Epidermal melanocyte (primary cell): ENCODE data around the gene CCNK.

Experiments used
- DNase-seq: peaks from one replicate; pipeline ENCODE4 v3.0.0; 2011; ENCODE audit warnings: low spot score; ENCODE audit not compliant: insufficient read length

The CCNK gene

DNA sequence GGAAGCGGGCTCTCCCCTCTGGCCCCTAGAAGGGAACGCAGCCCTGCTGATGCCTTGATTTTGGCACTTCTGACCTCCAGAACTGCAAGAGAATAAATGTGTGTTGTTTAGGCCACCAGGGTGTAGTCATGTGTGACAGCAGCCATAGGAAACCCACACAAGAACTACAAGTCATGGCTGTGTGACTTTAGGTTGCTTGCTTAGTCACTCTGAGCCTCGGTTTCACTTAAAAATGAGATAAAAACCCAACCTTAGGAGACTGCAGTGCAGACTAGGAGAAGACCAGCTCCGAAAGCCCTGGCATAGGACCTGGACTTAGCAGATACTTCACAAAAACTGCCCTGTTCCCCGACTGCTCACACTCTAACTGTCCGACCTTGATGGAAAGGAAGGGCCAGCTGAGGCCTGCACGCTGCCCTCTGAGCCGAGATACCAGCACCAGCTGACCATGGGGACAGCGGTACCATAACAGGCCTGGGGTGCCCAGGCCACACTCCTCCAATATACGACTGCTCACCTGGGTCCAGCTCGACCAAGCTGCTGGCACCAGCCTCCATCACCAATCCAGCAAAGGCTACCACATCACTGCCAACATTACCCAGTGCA, 69.3 kb downstream of the CCNK start:
- DNase-seq, result no peak

DNA sequence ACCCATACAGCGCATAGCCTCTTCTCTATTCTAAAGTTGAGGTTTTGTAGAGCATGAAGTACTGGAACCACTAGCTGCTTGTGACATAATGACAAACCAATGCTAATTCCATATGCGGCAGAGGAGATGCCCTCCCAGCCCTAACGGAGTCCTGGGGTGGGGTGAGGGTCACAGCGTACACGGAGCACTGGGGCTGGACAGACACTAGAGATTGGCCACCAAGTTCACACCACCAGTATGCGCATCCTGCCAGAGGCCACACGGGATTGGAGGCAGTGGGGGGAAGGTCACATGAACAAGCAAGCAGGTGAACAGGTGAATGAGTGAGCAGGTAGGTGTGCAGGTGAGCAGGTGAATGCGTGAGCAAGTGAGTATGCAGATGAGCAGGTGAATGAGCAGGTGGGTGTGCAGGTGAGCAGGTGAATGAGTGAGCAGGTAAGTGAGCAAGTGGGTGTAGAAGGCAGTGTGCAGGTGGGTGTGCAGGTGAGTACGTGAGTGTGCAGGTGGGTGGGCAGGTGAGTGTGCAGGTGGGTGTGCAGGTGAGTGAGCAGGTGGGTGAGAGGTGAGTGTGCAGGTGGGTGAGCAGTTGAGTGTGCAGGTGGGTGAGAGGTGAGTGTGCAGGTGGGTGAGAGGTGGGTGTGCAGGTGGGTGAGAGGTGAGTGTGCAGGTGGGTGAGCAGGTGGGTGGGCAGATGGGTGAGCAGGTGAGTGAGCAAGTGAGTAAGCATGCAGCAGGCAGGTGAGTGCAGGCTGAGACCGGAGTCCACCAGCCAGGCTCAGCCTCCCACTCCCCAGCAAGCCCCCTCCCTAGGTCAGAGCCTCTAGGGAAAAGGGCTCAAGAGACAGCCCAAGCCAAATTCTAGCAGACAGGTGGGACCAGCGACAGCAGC, 70.1 kb downstream of the CCNK start:
- no peak for DNase-seq

DNA sequence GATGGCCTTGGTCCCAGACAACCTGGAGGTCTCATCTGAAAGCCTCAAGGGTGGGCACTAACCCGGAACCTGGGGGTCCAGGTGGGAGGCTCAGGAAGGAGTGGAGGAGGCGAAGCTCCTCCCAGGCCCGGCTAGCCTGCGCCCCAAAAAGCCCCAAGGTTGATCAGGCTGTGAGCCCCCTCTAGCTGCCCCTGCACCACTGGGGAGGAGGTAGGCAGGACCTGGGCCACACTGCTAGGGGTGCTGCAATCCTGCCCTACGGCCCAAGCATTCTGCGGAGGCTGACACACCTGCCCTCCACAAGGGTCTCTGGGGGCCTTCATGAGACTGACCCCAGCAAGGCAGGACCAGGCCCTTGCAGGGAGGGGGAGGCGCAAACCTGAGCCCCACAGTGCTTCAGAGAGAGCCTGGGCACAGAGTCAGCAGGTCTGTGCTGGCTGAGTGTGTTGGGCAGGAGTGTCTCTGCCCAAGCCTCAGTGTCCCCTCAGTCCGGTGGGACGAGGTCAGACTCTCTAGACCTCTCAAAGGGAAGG, 70.9 kb downstream of the CCNK start:
- DNase-seq, result no peak

GRCh38 chr14:99552572-99553216, 71.5 kb downstream of the CCNK start:
- no peak for DNase-seq

DNA sequence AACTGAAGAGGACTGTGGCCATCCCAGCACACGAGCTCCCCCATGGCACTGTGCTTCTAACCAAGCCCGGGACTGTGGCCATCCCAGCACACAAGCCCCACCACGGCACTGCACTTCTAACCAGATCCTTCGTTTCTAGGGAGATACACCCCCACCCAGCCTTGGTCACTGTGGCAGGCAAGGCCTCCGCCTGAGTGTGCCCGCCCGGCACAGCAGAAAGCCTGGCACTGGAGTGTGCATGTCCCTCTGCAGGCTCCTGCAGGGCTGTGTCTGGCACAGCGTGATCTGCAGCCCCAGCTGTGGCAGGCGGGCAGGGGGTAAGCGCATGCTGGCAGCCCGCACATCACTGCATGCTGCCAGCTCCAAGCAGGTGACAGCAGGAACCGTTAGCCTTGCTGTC, 73.0 kb downstream of the CCNK start:
- no peak for DNase-seq

DNA sequence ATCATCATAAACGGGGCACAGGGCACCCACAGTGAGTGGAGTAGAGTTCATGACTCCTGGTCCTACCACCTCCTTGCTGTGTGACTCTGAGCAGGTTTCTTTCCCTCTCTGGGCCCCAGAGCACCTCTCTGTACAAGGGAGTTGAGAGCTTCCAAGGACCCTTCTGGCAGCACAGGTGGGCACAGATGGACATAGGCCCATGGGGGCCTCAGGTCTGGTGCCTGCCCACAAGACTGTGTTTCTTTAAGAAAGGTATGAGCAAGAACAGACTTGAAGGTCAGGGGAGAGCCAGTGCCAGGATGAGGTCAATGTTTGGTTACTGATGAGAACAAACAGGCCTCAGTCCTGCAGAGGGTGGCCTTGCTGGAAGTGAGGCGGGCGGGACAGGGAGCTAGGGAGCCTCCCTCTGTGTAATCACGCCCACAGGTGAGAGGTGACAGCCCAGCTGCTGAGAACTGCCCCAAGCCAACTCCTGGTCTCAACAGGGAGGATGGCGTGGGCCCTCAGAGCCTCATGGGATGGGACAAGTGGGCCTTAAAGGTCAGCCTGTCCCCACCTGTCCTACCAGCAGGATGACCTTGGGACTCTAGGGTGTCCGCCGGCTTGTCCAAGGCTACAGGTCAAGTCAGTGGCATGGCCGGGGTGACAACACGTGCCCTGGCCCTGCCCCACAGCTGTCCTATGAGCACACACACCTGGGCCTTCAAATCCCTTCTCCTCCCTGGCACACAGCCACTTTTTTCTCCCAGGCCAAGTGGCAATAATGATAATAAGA, 73.7 kb downstream of the CCNK start:
- no peak for DNase-seq

- no peak for DNase-seq
These were observed 75.1 kb downstream of the CCNK start for GRCh38 chr14:99556134-99556791.

GRCh38 chr14:99559286-99559990, 78.2 kb downstream of the CCNK start:
- no peak for DNase-seq

DNA sequence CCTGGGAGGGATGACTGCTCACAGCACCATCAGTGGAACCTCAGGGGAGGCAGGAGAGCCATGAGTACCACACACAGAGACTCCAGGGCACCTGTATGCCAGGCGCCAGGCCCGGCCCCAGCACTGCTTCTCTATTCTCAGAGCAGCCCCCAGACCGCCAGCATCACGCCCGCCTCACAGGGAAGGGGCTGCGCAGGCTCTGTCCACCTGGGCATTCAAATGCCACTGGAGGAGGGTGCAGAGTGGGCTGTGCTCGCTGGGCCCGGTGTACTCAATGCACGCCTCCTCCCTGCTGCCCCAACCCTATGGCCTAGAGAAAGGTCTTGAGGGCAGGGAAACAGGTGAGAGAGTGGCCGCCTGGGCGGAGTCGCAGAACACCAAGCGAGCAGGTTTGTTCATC, 79.2 kb downstream of the CCNK start:
- no peak for DNase-seq

DNA sequence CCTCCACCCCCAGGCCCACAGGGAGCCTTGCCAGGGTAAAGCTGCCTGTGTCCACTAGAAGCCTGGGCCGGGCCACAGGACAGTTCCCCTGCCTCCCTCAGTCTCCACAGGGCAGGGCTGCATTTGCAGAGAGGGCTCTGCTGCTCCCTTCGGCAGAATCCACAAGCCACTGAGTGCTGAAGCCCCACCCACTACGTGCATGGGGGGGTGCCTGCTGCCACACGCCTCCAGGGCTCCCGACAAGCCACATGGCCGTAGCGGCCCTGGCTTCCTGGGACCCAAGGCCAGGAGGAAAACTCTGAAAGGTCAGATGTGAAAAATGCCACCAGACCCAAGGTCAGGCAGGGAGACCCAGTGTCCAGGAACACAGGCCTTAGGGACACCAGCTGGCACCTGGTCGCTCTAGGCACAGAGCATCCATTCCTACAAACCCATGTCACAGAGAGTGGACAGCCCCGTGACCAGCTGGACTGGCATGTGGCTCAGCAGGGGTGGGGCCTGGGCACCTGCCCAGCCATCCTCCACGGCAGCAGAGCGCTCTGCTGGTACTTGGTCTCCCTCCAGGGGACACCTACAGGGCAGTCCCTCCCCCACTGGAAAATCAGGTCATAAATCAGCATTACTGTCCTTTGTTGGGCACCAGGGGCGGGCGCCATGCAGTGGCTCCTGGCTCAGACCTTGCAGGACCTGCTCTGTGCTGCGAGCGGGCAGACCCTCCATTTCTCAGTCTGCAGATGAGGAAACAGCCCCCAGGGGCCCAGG, 79.9 kb downstream of the CCNK start:
- no peak for DNase-seq

DNA sequence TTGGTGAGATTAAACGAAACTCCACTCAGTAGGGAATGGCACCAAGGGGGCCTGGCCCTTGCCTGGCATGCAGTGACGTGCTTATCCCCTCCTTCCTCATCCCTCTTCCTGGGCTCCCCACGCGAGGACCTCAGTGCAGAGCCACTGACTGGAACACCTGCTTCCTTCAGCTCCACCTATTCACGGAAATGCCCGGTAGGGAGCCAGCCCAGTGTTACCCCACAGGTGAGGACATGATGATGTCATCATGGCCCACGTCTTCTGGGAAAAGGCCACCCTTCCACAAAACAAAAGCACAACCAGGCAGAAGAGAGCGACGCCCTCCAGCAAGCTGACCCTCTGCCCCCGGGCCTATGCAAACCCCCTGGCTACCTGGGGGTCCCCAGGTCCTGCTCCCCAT, 80.7 kb downstream of the CCNK start:
- no peak for DNase-seq
